Transverse colon (tissue), 4 donors: ENCODE measurements around the gene ENGASE. TPM values are rescaled to one million over a fixed set of nuclear protein-coding genes. Genes with fewer than 3 reads are reported as not detected.

Experiments
- DNase-seq: peaks from one replicate; pipeline ENCODE4 v3.0.0-alpha.2; 2019
- H3K27ac ChIP-seq, 4 donors: fragments of 200-600 bp; sonication (generic); 2 replicates each; pipeline ENCODE4 v1.5.1; 2016 to 2018; ENCODE audit warnings: inconsistent platforms in 4 of 4
- H3K27me3 ChIP-seq: fragments of 200-600 bp; sonication (generic); 2 replicates; pipeline ENCODE4 v1.5.1; 2017; ENCODE audit warnings: inconsistent platforms
- H3K36me3 ChIP-seq, 4 donors: fragments of 200-600 bp; sonication (generic); 2 replicates each; pipeline ENCODE4 v1.5.1; 2017 to 2019; ENCODE audit warnings: inconsistent platforms in 4 of 4
- H3K4me1 ChIP-seq, 4 donors: fragments of 200-600 bp; sonication (generic); 2 replicates each; pipeline ENCODE4 v1.5.1; 2017 to 2020; ENCODE audit warnings: inconsistent platforms in 4 of 4
- H3K4me3 ChIP-seq, 4 donors: fragments of 200-600 bp; sonication (generic); 1 replicate in 1 of 4; 2 replicates in 3 of 4; pipeline versions ENCODE4 v1.5.1 to v1.6.1; 2017 to 2019; ENCODE audit warnings: inconsistent platforms in 4 of 4
- H3K9me3 ChIP-seq, 2 donors: fragments of 200-600 bp; sonication (generic); 2 replicates each; pipeline ENCODE4 v1.5.1; 2017 to 2019; ENCODE audit warnings: inconsistent platforms in 2 of 2
- EP300 ChIP-seq: sonication (generic); formaldehyde crosslinking; IDR thresholded peaks from one replicate; pipeline ENCODE4 v1.6.1; 2017; ENCODE audit warnings: antibody characterized with exemption, low read depth
- POLR2A ChIP-seq: fragments of 450-650 bp; IDR thresholded peaks from one replicate; pipeline ENCODE4 v1.6.1; 2016; ENCODE audit warnings: antibody characterized with exemption, mild to moderate bottlenecking, moderate library complexity
- POLR2AphosphoS5 ChIP-seq, 3 donors: sonication (generic); formaldehyde crosslinking; IDR thresholded peaks; one replicate each; pipeline ENCODE4 v1.6.1; 2016; ENCODE audit warnings: antibody characterized with exemption in 3 of 3
- WGBS, 2 donors: methylation state at CpG; one replicate each; pipeline ENCODE4 v1.1.5; 2018; ENCODE audit warnings: low coverage in 1 of 2; 5-methylcytosine and 5-hydroxymethylcytosine counted together
- in situ Hi-C, 4 donors: fragments of 200-750 bp; cut with MboI; loops; one replicate each; pipeline versions ENCODE4 v1.15.0 to v1.15.1; 2017; ENCODE audit warnings: low sequenced_read_pairs in 3 of 4, low pct_ligation_motif_present in 1 of 4, low pct_unique_long_range_greater_than_20kb in 1 of 4
- intact Hi-C: fragments of 100-400 bp; cut with DNase I; formaldehyde crosslinking; loops from one replicate; pipeline ENCODE4 v1.15.1; 2023; ENCODE audit warnings: low total_unique reads
- total RNA-seq, 4 donors: library from RNA; depleted of rRNA; stranded (reverse); fragments of >200 nt; gene quantifications; one replicate each; pipeline ENCODE4 v1.1.0, GENCODE V29; 2016
- TF ChIP-seq, protein P1 (sequence below), 5 experiments: fragments of 200-600 bp in 3 of 5; fragments of 450-650 bp in 2 of 5; sonication (generic) in 3 of 5; IDR thresholded peaks; 1 replicate in 2 of 5; 2 replicates in 3 of 5; pipeline ENCODE4 v1.5.1; 2016 to 2017; ENCODE audit warnings: antibody characterized with exemption in 5 of 5, inconsistent platforms in 3 of 5, mild to moderate bottlenecking in 2 of 5, moderate library complexity in 1 of 5

ENGASE gene
- total RNA-seq, 4 donors from 2014 or later, result 74.7 to 335 (median 121) TPM

DNA sequence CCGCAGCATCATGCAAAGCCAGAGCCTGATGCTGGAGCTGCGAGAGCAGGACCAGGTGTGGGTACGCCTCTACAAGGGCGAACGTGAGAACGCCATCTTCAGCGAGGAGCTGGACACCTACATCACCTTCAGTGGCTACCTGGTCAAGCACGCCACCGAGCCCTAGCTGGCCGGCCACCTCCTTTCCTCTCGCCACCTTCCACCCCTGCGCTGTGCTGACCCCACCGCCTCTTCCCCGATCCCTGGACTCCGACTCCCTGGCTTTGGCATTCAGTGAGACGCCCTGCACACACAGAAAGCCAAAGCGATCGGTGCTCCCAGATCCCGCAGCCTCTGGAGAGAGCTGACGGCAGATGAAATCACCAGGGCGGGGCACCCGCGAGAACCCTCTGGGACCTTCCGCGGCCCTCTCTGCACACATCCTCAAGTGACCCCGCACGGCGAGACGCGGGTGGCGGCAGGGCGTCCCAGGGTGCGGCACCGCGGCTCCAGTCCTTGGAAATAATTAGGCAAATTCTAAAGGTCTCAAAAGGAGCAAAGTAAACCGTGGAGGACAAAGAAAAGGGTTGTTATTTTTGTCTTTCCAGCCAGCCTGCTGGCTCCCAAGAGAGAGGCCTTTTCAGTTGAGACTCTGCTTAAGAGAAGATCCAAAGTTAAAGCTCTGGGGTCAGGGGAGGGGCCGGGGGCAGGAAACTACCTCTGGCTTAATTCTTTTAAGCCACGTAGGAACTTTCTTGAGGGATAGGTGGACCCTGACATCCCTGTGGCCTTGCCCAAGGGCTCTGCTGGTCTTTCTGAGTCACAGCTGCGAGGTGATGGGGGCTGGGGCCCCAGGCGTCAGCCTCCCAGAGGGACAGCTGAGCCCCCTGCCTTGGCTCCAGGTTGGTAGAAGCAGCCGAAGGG is 26.4 kb upstream of the ENGASE start:
- in situ Hi-C loops (no loop called here), intact Hi-C loops (loop anchor here (1.0 kb wide), 1 partner anchor 34 kb away; no protein-coding TSS in a partner anchor)
- H3K4me1 ChIP-seq, result peaks cover 0 to 3% (median 0%) of the 10 kb centered on the region in 4 donors

DNA sequence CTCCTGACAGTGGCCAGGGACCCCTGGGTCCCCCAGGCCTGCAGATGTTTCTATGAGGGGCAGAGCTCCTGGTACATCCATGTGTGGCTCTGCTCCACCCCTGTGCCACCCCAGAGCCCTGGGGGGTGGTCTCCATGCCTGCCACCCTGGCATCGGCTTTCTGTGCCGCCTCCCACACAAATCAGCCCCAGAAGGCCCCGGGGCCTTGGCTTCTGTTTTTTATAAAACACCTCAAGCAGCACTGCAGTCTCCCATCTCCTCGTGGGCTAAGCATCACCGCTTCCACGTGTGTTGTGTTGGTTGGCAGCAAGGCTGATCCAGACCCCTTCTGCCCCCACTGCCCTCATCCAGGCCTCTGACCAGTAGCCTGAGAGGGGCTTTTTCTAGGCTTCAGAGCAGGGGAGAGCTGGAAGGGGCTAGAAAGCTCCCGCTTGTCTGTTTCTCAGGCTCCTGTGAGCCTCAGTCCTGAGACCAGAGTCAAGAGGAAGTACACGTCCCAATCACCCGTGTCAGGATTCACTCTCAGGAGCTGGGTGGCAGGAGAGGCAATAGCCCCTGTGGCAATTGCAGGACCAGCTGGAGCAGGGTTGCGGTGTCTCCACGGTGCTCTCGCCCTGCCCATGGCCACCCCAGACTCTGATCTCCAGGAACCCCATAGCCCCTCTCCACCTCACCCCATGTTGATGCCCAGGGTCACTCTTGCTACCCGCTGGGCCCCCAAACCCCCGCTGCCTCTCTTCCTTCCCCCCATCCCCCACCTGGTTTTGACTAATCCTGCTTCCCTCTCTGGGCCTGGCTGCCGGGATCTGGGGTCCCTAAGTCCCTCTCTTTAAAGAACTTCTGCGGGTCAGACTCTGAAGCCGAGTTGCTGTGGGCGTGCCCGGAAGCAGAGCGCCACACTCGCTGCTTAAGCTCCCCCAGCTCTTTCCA is 25.5 kb upstream of the ENGASE start:
- intact Hi-C loops (no loop called here), in situ Hi-C loops (no loop called here)
- Histone ChIP-seq H3K27me3 (no peaks in the 10 kb centered on the region), H3K4me1 (peaks cover 0 to 3% (median 0%) of the 10 kb centered on the region in 4 donors), H3K9me3 (peaks cover under 1 to 4% of the 10 kb centered on the region in 2 donors), H3K27ac (no peak overlapping the region), H3K36me3 (no peaks in the 10 kb centered on the region), H3K4me3 (no peak overlapping the region)
- no peak for DNase-seq
- WGBS, 2 donors, result 83 to 100% methylated on average over 1 to 21 of the region's 21 CpGs
- TF ChIP-seq EP300, result no peak
- TF ChIP-seq POLR2AphosphoS5 (IDR thresholded peaks at IDR 0.05), result no peak
- TF ChIP-seq, protein P1, sequence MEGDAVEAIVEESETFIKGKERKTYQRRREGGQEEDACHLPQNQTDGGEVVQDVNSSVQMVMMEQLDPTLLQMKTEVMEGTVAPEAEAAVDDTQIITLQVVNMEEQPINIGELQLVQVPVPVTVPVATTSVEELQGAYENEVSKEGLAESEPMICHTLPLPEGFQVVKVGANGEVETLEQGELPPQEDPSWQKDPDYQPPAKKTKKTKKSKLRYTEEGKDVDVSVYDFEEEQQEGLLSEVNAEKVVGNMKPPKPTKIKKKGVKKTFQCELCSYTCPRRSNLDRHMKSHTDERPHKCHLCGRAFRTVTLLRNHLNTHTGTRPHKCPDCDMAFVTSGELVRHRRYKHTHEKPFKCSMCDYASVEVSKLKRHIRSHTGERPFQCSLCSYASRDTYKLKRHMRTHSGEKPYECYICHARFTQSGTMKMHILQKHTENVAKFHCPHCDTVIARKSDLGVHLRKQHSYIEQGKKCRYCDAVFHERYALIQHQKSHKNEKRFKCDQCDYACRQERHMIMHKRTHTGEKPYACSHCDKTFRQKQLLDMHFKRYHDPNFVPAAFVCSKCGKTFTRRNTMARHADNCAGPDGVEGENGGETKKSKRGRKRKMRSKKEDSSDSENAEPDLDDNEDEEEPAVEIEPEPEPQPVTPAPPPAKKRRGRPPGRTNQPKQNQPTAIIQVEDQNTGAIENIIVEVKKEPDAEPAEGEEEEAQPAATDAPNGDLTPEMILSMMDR (IDR thresholded peaks at IDR 0.05), result no peak
- TF ChIP-seq POLR2A, result no peak

More for the DNA sequence above, 26.4 kb upstream of the ENGASE start:
- Histone ChIP-seq H3K4me3 (no peak overlapping the region), H3K27me3 (no peaks in the 10 kb centered on the region), H3K27ac (no peak overlapping the region), H3K9me3 (no peaks in the 10 kb centered on the region), H3K36me3 (no peaks in the 10 kb centered on the region)
- TF ChIP-seq POLR2A (no peak), POLR2AphosphoS5 (IDR thresholded peaks at IDR 0.05) (no peak), EP300 (no peak)
- TF ChIP-seq, protein P1 (IDR thresholded peaks at IDR 0.05), result no peak
- no peak for DNase-seq
- 81 to 84% methylated on average over 18 to 41 of the region's 41 CpGs for WGBS, 2 donors

DNA sequence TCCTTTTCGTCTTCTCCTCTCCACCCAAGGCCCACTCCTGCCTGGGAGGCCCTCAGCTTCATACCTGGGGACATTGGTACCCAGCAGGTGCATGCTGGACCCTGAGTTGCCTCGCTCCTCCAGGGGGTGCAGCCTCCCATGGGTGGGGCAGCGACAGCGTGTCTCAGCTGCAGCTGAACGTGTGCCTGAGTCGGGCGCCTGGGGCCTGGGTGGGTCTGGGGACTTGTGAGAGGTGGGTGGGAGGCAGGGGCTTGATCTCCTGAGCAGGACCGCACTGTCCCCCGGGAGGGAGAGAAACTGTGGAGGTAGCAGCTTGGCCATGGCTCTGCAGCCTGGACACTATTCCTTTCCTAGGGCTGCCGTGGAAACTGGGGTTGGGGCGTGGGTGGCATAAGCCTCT is 24.8 kb upstream of the ENGASE start:
- 85 to 100% methylated on average over 1 to 11 of the region's 11 CpGs for WGBS, 2 donors
- H3K4me3 ChIP-seq, result no peak overlapping the region
- intact Hi-C loops (loop anchor here (10.0 kb wide), 1 partner anchor 995 kb away; no protein-coding TSS in a partner anchor), in situ Hi-C loops (loop anchor here in 3 of 4 donors (10.0 to 25.0 kb wide), 2 partner anchors 337 to 345 kb away; no protein-coding TSS in a partner anchor)
- no peaks in the 10 kb centered on the region for H3K27me3 ChIP-seq
- H3K9me3 ChIP-seq, result peaks cover 4 to 9% of the 10 kb centered on the region in 2 donors
- H3K4me1 ChIP-seq, result peaks cover 0 to 3% (median 0%) of the 10 kb centered on the region in 4 donors
- DNase-seq, result no peak
- H3K27ac ChIP-seq, result no peak overlapping the region
- TF ChIP-seq POLR2A (no peak), EP300 (no peak), POLR2AphosphoS5 (IDR thresholded peaks at IDR 0.05) (no peak)
- TF ChIP-seq, protein P1 (IDR thresholded peaks at IDR 0.05), result no peak
- H3K36me3 ChIP-seq, result no peaks in the 10 kb centered on the region
